Measurements from ENCODE around the gene CACNB2.

CACNB2 gene

DNA sequence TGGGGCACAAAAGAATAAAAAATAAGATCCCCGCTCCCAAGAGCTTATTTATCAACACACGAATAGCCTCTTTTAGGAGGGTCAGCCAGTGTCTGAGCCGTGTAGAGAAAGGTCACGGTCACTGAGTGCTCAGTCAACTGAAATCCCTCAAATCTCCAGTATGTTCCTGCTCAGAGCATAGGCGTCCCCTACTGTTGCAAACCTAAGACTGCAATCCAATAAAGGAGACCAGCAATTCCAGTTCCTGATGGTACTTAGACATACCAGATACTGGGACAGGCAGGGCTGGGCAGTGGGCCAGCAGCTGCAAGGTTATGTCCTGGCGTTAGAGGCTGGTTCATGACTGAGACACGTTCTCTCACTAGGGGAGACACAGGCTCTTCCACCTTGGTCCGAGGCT, 93.6 kb downstream of the CACNB2 start:
- H3K36me3 ChIP-seq (replicated peaks; ENCODE audit: low read depth, low read length): no peaks in the 10 kb centered on the region
- H3K27ac ChIP-seq (ENCODE audit: low read length): no peak overlapping the region
- H2AFZ ChIP-seq (ENCODE audit: low read depth, low read length): no peak overlapping the region
- H3K9ac ChIP-seq (ENCODE audit: low read length): no peak overlapping the region
- H3K27me3 ChIP-seq (ENCODE audit: low read depth, low read length): 0 out of 2 replicates have a peak, but pooled peaks cover 3% of the 10 kb centered on the region
- TF ChIP-seq EZH2phosphoT487 (IDR thresholded peaks at IDR 0.05; ENCODE audit: low read depth): no peak
- no peak; the same call in 1 of the 2 replicates for TF ChIP-seq CTCF (IDR thresholded peaks at IDR 0.05; ENCODE audit: low read depth, low read length)
- no peaks in the 10 kb centered on the region for H3K79me2 ChIP-seq (ENCODE audit: low read length)
- H4K20me1 ChIP-seq (ENCODE audit: insufficient read depth, low read length): no peaks in the 10 kb centered on the region
- no peak overlapping the region for H3K4me3 ChIP-seq (ENCODE audit: low read length)
- H3K9me3 ChIP-seq (ENCODE audit: insufficient read depth, low read length): no peaks in the 10 kb centered on the region
- H3K4me2 ChIP-seq (ENCODE audit: low read length): peak overlapping the region; percentile 9; the same call in 1 of the 2 replicates
- no peaks in the 10 kb centered on the region; the same call in 1 of the 2 replicates for H3K4me1 ChIP-seq (ENCODE audit: low read length)

DNA sequence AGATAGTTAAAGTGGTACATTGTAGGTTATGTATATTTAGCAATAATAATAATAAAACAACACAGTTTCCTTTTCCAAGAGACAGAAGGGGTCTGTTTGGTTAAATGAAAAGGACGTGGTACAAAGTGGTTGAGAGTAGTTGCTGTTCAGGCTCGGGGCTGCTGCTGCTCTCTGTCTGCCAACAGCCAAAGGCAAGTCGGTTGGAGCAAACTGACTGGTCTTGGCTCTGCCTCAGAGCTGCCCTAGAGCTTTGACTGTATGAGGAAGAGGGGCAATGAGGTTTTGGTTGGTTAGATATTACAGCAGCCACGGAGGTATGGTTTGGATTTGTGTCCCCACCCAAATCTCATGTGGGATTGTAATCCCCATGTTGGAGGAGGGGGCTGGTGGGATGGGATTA, 95.3 kb downstream of the CACNB2 start:
- H3K4me2 ChIP-seq (ENCODE audit: low read length): no peak overlapping the region
- H3K79me2 ChIP-seq (ENCODE audit: low read length): no peaks in the 10 kb centered on the region
- H3K36me3 ChIP-seq (replicated peaks; ENCODE audit: low read depth, low read length): no peaks in the 10 kb centered on the region
- no peak overlapping the region for H3K4me3 ChIP-seq (ENCODE audit: low read length)
- H3K27me3 ChIP-seq (ENCODE audit: low read depth, low read length): 0 out of 2 replicates have a peak, but pooled peaks cover 3% of the 10 kb centered on the region
- no peak overlapping the region for H3K9ac ChIP-seq (ENCODE audit: low read length)
- no peak overlapping the region for H2AFZ ChIP-seq (ENCODE audit: low read depth, low read length)
- H4K20me1 ChIP-seq (ENCODE audit: insufficient read depth, low read length): no peaks in the 10 kb centered on the region
- H3K9me3 ChIP-seq (ENCODE audit: insufficient read depth, low read length): no peaks in the 10 kb centered on the region
- no peak for TF ChIP-seq CTCF (IDR thresholded peaks at IDR 0.05; ENCODE audit: low read depth, low read length)
- TF ChIP-seq EZH2phosphoT487 (IDR thresholded peaks at IDR 0.05; ENCODE audit: low read depth): no peak
- H3K27ac ChIP-seq (ENCODE audit: low read length): no peak overlapping the region
- H3K4me1 ChIP-seq (ENCODE audit: low read length): no peaks in the 10 kb centered on the region; the same call in 1 of the 2 replicates

DNA sequence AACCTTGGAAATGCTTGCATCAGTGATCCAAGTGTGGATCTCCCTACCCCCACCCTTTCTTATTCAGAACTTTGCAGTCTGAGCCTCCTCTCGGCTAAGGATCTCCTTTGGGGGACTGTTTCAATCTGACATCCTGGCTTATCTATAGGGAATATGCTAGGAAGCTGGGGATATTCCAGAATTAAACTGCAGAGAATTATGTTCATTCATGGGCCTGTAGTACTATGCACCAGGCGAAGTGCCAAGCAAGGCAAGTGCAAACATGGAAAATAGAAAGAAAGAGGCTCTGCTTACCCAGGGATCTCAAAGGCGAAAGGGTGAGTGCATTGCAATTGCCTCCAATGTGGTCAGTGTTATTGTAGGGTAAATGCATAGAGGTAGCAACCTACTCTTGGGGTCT, 96.5 kb downstream of the CACNB2 start:
- TF ChIP-seq EZH2phosphoT487 (IDR thresholded peaks at IDR 0.05; ENCODE audit: low read depth): no peak
- no peak for TF ChIP-seq CTCF (IDR thresholded peaks at IDR 0.05; ENCODE audit: low read depth, low read length)

GRCh38 chr10:18238870-18239485, 98.8 kb downstream of the CACNB2 start:
- 0 out of 2 replicates have a peak, but pooled peaks cover 3% of the 10 kb centered on the region for H3K27me3 ChIP-seq (ENCODE audit: low read depth, low read length)
- H3K9ac ChIP-seq (ENCODE audit: low read length): no peak overlapping the region
- H3K4me2 ChIP-seq (ENCODE audit: low read length): no peak overlapping the region
- H3K79me2 ChIP-seq (ENCODE audit: low read length): no peaks in the 10 kb centered on the region
- peak; percentile 58 for TF ChIP-seq CTCF (IDR thresholded peaks at IDR 0.05; ENCODE audit: low read depth, low read length)
- no peak for TF ChIP-seq EZH2phosphoT487 (IDR thresholded peaks at IDR 0.05; ENCODE audit: low read depth)
- no peak overlapping the region for H2AFZ ChIP-seq (ENCODE audit: low read depth, low read length)
- H4K20me1 ChIP-seq (ENCODE audit: insufficient read depth, low read length): no peaks in the 10 kb centered on the region
- H3K36me3 ChIP-seq (replicated peaks; ENCODE audit: low read depth, low read length): no peaks in the 10 kb centered on the region
- H3K4me3 ChIP-seq (ENCODE audit: low read length): no peak overlapping the region
- no peak overlapping the region for H3K27ac ChIP-seq (ENCODE audit: low read length)
- H3K4me1 ChIP-seq (ENCODE audit: low read length): no peaks in the 10 kb centered on the region; the same call in 1 of the 2 replicates
- no peaks in the 10 kb centered on the region for H3K9me3 ChIP-seq (ENCODE audit: insufficient read depth, low read length)

More for the DNA sequence above, 96.5 kb downstream of the CACNB2 start:
- no peak overlapping the region for H3K4me2 ChIP-seq (ENCODE audit: low read length)
- no peaks in the 10 kb centered on the region; the same call in 1 of the 2 replicates for H3K4me1 ChIP-seq (ENCODE audit: low read length)
- H3K9ac ChIP-seq (ENCODE audit: low read length): no peak overlapping the region
- no peak overlapping the region for H3K27ac ChIP-seq (ENCODE audit: low read length)
- 0 out of 2 replicates have a peak, but pooled peaks cover 3% of the 10 kb centered on the region for H3K27me3 ChIP-seq (ENCODE audit: low read depth, low read length)
- H3K79me2 ChIP-seq (ENCODE audit: low read length): no peaks in the 10 kb centered on the region
- H2AFZ ChIP-seq (ENCODE audit: low read depth, low read length): no peak overlapping the region
- no peak overlapping the region for H3K4me3 ChIP-seq (ENCODE audit: low read length)
- no peaks in the 10 kb centered on the region for H4K20me1 ChIP-seq (ENCODE audit: insufficient read depth, low read length)
- H3K36me3 ChIP-seq (replicated peaks; ENCODE audit: low read depth, low read length): no peaks in the 10 kb centered on the region
- H3K9me3 ChIP-seq (ENCODE audit: insufficient read depth, low read length): no peaks in the 10 kb centered on the region
